Measurements from ENCODE around the gene LONP2. TPM values are rescaled to one million over a fixed set of nuclear protein-coding genes. Genes with fewer than 3 reads are reported as not detected.

Gene LONP2
- total and polyA plus RNA-seq, 9 of the 15 experiments (the other 6 are each of a cell fraction or from before 2014, with no cell fraction given) = 8.1 to 41.2 (median 25.6) TPM

- TF ChIP-seq CHD7 (IDR thresholded peaks at IDR 0.05; ENCODE audit: low read depth, low read length) (no peak), ZFPM2 (CRISPR knock-in tag; IDR thresholded peaks at IDR 0.05) (no peak), SOX6 (IDR thresholded peaks at IDR 0.05) (no peak), USF1 (CRISPR knock-in tag; IDR thresholded peaks at IDR 0.05) (no peak), MTF1 (CRISPR knock-in tag; IDR thresholded peaks at IDR 0.05; ENCODE audit: borderline replicate concordance) (no peak), POLR2AphosphoS2 (IDR thresholded peaks at IDR 0.05; ENCODE audit: low read length) (no peak)
Observed at GRCh38 chr16:48359983-48360382, 115.9 kb downstream of the LONP2 start (continued).
